ENCODE data around the gene ITGB5.

DNA sequence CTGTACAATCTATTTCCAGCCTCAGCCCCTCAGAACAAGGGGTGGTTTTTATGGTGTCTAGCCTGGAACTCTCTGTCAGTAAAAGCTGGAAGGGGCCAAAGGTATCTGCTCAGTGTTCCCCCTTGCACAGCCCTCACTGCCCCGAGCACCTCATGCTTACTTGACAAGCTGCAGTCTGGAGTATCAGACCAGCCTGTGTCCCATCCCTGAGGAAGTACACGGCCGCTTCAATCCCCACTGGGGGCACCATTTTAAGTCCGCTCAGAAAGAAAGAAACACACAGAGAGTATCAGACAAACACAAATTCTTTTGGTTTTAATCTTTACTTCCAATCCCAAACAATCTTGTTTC, 124.5 kb downstream of the ITGB5 start:
- TF ChIP-seq, protein P1, sequence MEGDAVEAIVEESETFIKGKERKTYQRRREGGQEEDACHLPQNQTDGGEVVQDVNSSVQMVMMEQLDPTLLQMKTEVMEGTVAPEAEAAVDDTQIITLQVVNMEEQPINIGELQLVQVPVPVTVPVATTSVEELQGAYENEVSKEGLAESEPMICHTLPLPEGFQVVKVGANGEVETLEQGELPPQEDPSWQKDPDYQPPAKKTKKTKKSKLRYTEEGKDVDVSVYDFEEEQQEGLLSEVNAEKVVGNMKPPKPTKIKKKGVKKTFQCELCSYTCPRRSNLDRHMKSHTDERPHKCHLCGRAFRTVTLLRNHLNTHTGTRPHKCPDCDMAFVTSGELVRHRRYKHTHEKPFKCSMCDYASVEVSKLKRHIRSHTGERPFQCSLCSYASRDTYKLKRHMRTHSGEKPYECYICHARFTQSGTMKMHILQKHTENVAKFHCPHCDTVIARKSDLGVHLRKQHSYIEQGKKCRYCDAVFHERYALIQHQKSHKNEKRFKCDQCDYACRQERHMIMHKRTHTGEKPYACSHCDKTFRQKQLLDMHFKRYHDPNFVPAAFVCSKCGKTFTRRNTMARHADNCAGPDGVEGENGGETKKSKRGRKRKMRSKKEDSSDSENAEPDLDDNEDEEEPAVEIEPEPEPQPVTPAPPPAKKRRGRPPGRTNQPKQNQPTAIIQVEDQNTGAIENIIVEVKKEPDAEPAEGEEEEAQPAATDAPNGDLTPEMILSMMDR (IDR thresholded peaks at IDR 0.05) = no peak
- TF ChIP-seq POLR2A (IDR thresholded peaks at IDR 0.05) = no peak

All from right lobe of liver (tissue), 4 donors.